LoVo (cell line): ENCODE data around the gene AVPR1A.

ENCODE experiments used
- DNase-seq: peaks from one replicate; pipeline ENCODE4 v3.0.0-alpha.2; 2016; ENCODE audit warnings: low spot score

AVPR1A gene

GRCh38 chr12:63093711-63094110 lies 57.3 kb downstream of the AVPR1A start:
- no peak for DNase-seq

GRCh38 chr12:63093084-63093483 lies 57.9 kb downstream of the AVPR1A start:
- no peak for DNase-seq
